HL-60/S4 treated with retinoic acid at 250 ng/mL for 4 days and 3 days (cell line): Measurements from ENCODE around the gene GADL1.

ENCODE experiments used
- in situ Hi-C: fragments of 300-500 bp; cut with MboI; formaldehyde crosslinking; loops from 2 replicates; pipeline ENCODE4 v1.7.0; 2022; ENCODE audit warnings: low sequenced_read_pairs

Gene GADL1

GRCh38 chr3:30700702-30701321 lies 193.6 kb downstream of the GADL1 start:
- in situ Hi-C loops, result no loop called here

- in situ Hi-C loops, result no loop called here
Measured at GRCh38 chr3:30699927-30700326, 194.5 kb downstream of the GADL1 start.

- in situ Hi-C loops, result no loop called here
Measured at GRCh38 chr3:30698549-30698948, 195.9 kb downstream of the GADL1 start.

GRCh38 chr3:30696896-30697295 lies 197.6 kb downstream of the GADL1 start:
- in situ Hi-C loops, result no loop called here

- in situ Hi-C loops, result no loop called here
Measured at GRCh38 chr3:30696403-30696819, 198.1 kb downstream of the GADL1 start.

GRCh38 chr3:30695302-30696061 lies 199.0 kb downstream of the GADL1 start:
- in situ Hi-C loops, result no loop called here

- in situ Hi-C loops, result no loop called here
Measured at GRCh38 chr3:30694668-30695067, 199.8 kb downstream of the GADL1 start.

GRCh38 chr3:30694148-30694547 lies 200.3 kb downstream of the GADL1 start:
- in situ Hi-C loops, result no loop called here

GRCh38 chr3:30693470-30694120 lies 200.9 kb downstream of the GADL1 start:
- in situ Hi-C loops, result no loop called here

- in situ Hi-C loops, result no loop called here
Measured at GRCh38 chr3:30692498-30693130, 201.8 kb downstream of the GADL1 start.

GRCh38 chr3:30691944-30692343 lies 202.5 kb downstream of the GADL1 start:
- in situ Hi-C loops, result no loop called here

GRCh38 chr3:30691249-30691880 lies 203.1 kb downstream of the GADL1 start:
- in situ Hi-C loops, result no loop called here

GRCh38 chr3:30690199-30690598 lies 204.3 kb downstream of the GADL1 start:
- in situ Hi-C loops, result no loop called here

- in situ Hi-C loops, result no loop called here
Measured at GRCh38 chr3:30688776-30689641, 205.5 kb downstream of the GADL1 start.

- in situ Hi-C loops, result no loop called here
Measured at GRCh38 chr3:30687930-30688570, 206.4 kb downstream of the GADL1 start.

- in situ Hi-C loops, result no loop called here
Measured at GRCh38 chr3:30686799-30687198, 207.7 kb downstream of the GADL1 start.

GRCh38 chr3:30686176-30686575 lies 208.3 kb downstream of the GADL1 start:
- in situ Hi-C loops, result no loop called here

- in situ Hi-C loops, result no loop called here
Measured at GRCh38 chr3:30685267-30685667, 209.2 kb downstream of the GADL1 start.

GRCh38 chr3:30684356-30684755 lies 210.1 kb downstream of the GADL1 start:
- in situ Hi-C loops, result no loop called here

GRCh38 chr3:30683769-30684168 lies 210.7 kb downstream of the GADL1 start:
- in situ Hi-C loops, result no loop called here
